A673 (cell line): ENCODE measurements around the gene ALG9. TPM values are rescaled to one million over a fixed set of nuclear protein-coding genes. Genes with fewer than 3 reads are reported as not detected.

Source experiments
- BruUV-seq: library from RNA; stranded (reverse); fragments of 400-500 nt; replicated peaks from 2 replicates; lab custom pipeline; 2021; lab: Mats Ljungman, UMichigan
- CTCF ChIA-PET: fragments of 300-600 bp; sonication (Branson Sonifier 250); formaldehyde crosslinking; loops from one replicate; lab custom pipeline; 2022; ENCODE audit warnings: antibody characterized with exemption; lab: Charles Lee
- POLR2A ChIA-PET: fragments of 300-600 bp; sonication (Branson Sonifier 250); formaldehyde crosslinking; loops from one replicate; lab custom pipeline; 2022; ENCODE audit warnings: antibody characterized with exemption; ENCODE audit not compliant: low non-redundant PET; lab: Charles Lee
- DNase-seq: peaks from one replicate; pipeline ENCODE4 v3.0.0-alpha.2; 2015; ENCODE audit warnings: low spot score
- H3K27ac ChIP-seq: fragments of 200-600 bp; sonication (generic); 2 replicates; pipeline ENCODE4 v1.5.1; 2016; ENCODE audit warnings: mixed run types, low read depth, mild to moderate bottlenecking, mixed read lengths, antibody characterized with exemption, low read length; ENCODE audit not compliant: poor library complexity, severe bottlenecking
- H3K27me3 ChIP-seq: fragments of 200-600 bp; sonication (generic); replicated peaks from 2 replicates; pipeline ENCODE4 v1.6.1; 2017; ENCODE audit warnings: mixed run types, low read depth, mild to moderate bottlenecking, mixed read lengths, antibody characterized with exemption, low read length; ENCODE audit not compliant: insufficient read depth, poor library complexity
- H3K36me3 ChIP-seq: fragments of 200-600 bp; sonication (generic); 2 replicates; pipeline ENCODE4 v1.6.1; 2016; ENCODE audit warnings: mixed run types, mild to moderate bottlenecking, mixed read lengths, antibody characterized with exemption, low read length; ENCODE audit not compliant: insufficient read depth, poor library complexity, severe bottlenecking
- H3K4me1 ChIP-seq: fragments of 200-600 bp; sonication (generic); 2 replicates; pipeline ENCODE4 v1.6.1; 2017; ENCODE audit warnings: mixed run types, mild to moderate bottlenecking, mixed read lengths, antibody characterized with exemption, low read length; ENCODE audit not compliant: insufficient read depth, poor library complexity, severe bottlenecking
- H3K4me3 ChIP-seq: fragments of 200-600 bp; sonication (generic); 2 replicates; pipeline ENCODE4 v1.5.1; 2016; ENCODE audit warnings: low read depth, mixed run types, mild to moderate bottlenecking, mixed read lengths, low read length; ENCODE audit not compliant: poor library complexity, severe bottlenecking
- H3K9me3 ChIP-seq: fragments of 200-600 bp; sonication (generic); 2 replicates; pipeline ENCODE4 v1.6.1; 2016; ENCODE audit warnings: mixed run types, low read depth, mild to moderate bottlenecking, mixed read lengths, antibody characterized with exemption, low read length; ENCODE audit not compliant: poor library complexity, severe bottlenecking
- CTCF ChIP-seq: fragments of 300-800, 200-600 bp; sonication (generic); conservative IDR thresholded peaks from 2 replicates; pipeline ENCODE4 v1.5.1; 2017; ENCODE audit warnings: low read depth, mild to moderate bottlenecking, antibody characterized with exemption, low read length, moderate library complexity, mixed read lengths
- EZH2 ChIP-seq: fragments of 200-600 bp; sonication (generic); IDR thresholded peaks from 2 replicates; pipeline ENCODE4 v1.6.1; 2017; ENCODE audit warnings: borderline replicate concordance, low read depth, mild to moderate bottlenecking, mixed read lengths, antibody characterized with exemption, low read length; ENCODE audit not compliant: poor library complexity, severe bottlenecking
- intact Hi-C: fragments of 100-400 bp; cut with micrococcal nuclease; formaldehyde crosslinking; loops from one replicate; pipeline ENCODE4 v1.10.0; 2022; ENCODE audit not compliant: unreplicated experiment
- total RNA-seq: library from RNA; stranded (reverse); gene quantifications from 2 replicates; pipeline ENCODE4 v1.2.3, GENCODE V29; 2021

The ALG9 gene
- total RNA-seq, 1 experiment from 2014 or later = 61.0 TPM

DNA sequence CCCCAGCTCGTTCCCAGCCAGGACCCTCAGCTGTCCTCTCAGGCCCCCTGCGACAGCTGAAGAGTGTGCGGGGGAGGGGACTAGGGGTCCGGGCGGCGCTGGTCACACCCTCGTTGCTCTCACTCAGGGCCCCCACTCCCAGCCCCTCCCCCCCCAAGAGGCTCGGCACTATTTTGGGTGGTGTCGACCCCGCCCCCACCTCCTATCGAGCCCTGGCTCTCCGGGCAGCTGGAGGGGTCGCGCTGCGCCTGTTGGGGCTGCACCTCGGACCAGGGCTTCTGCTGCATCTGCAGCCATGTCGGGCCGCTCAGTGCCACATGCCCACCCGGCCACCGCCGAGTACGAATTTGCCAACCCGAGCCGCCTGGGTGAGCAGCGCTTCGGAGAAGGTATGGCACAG, 41.2 kb upstream of the ALG9 start, which contains the start of gene HSPB2:
HSPB2 (plus strand) TSS at position 200 of the 400 bp plus-strand sequence; CDS start at position 296, 96 bp downstream.
- ChIA-PET CTCF (no interaction called here), POLR2A (no interaction called here)
- DNase-seq = no peak
- Histone ChIP-seq H3K9me3 (no peaks in the 10 kb centered on the region), H3K27me3 (no peaks in the 10 kb centered on the region), H3K36me3 (no peaks in the 10 kb centered on the region), H3K27ac (no peak within 1 kb of the TSS), H3K4me1 (peaks cover 4% of the 10 kb centered on the region), H3K4me3 (no peak within 1 kb of the TSS)
- intact Hi-C loops = no loop called here
- TF ChIP-seq CTCF (no peak), EZH2 (no peak)
- BruUV-seq = no TSS peak

DNA sequence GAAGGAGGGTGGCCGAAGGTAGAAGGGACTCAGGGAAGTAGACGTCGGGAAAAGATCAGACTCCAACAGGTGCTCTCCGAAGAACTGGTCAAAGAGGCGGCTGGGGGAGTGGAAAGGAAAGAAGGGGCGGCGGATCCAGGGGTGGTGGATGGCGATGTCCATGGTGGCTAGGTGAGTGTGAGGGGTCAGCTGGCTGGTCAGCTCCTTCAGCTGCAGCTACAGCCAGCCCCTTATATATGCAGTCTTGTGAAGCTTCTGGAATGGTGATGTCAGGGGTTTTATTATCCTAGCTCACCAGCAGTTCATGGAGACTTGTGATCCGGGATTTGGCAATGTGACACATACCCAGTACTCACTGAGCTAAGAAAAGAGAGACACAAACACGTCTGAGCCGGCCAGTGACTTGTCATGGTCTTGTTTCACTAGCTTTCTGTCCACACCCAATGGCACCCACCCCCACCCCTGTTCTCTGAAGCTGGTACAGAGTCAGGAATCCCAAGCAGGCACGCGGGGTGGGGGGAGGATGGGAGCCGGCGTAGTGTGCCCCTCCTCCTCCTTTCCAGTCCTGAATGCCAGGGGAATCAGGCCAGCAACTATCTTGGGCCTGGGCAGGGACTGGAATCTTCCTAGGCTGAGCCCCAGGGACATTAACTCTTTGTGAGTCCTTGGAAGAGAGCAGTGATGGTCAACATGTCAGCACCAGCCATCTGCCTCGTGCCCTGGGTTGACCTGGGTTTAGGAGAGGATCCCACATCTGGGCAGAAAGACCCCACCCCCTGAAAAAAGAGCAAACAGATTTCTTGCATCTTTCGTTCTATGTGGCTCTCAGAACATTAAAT, 40.4 kb upstream of the ALG9 start, which contains the start of gene CRYAB:
CRYAB (minus strand) TSS at position 208 of the 839 bp plus-strand sequence; CDS start at position 162, 46 bp downstream.
- TF ChIP-seq EZH2 = no peak
- no peak for TF ChIP-seq CTCF
- no TSS peak for BruUV-seq
- H3K36me3 ChIP-seq = no peaks in the 10 kb centered on the region
- H3K27ac ChIP-seq = no peak within 1 kb of the TSS
- H3K4me1 ChIP-seq = peaks cover 4% of the 10 kb centered on the region
- no peak for DNase-seq
- ChIA-PET CTCF (no interaction called here), POLR2A (no interaction called here)
- intact Hi-C loops = no loop called here
- H3K9me3 ChIP-seq = no peaks in the 10 kb centered on the region
- H3K27me3 ChIP-seq = no peaks in the 10 kb centered on the region
- no peak within 1 kb of the TSS for H3K4me3 ChIP-seq

DNA sequence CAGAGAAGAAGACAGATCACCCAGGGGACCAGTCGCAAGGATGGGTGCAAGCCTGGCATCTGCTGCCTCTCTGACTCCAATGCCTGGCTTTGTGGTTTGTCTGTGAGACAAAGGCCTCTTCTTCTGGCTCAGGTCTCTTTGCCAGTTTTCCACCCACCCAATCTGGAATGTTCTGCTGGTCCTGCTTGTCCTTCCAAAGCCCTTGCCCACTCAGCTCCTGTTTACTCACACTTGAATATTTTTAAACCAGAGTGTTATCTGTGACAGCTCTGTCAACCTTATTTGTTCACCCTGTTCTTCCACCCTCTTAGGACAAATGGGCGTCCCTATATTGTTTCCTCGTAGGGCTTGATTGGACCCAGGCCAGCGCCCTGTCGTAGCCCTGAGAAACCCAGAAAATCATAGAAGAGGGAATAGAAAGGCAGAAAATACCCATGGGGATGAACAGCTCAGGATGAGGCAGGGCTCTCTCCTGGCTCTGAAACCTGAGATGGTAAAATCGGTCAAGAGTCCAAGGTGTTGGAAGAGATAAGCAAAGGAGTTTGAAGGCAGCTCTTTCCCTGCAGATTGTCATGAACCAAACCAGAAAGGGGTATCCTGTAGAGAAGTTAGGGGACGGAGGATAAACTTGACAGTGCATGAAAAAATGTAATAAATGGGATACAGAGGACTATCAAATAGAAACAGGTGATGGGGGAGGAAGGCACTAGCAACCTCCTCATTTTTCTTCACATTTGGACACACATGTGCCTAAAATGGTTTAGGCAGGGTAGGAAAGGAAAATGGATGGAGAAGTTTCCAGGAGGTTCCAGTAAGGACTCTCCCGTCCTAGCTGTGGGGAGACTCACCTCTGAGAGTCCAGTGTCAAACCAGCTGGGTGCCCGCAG, 39.5 kb upstream of the ALG9 start:
- Histone ChIP-seq H3K9me3 (no peaks in the 10 kb centered on the region), H3K4me1 (peaks cover 4% of the 10 kb centered on the region), H3K36me3 (no peaks in the 10 kb centered on the region), H3K27me3 (no peaks in the 10 kb centered on the region), H3K27ac (no peak overlapping the region), H3K4me3 (no peak overlapping the region)
- CTCF ChIA-PET = interaction anchor here (0.5 kb wide), 1 partner anchor 25 kb away, joined by 3 read pairs; no protein-coding TSS in a partner anchor
- BruUV-seq = no TSS peak
- POLR2A ChIA-PET = interaction anchor here (0.6 kb wide), 1 partner anchor 26 kb away, joined by 3 read pairs; the partner anchor contains the start of gene DIXDC1
- DNase-seq = no peak
- intact Hi-C loops = no loop called here
- TF ChIP-seq EZH2 (no peak), CTCF (no peak)
